Osteocyte (in vitro differentiated cells): Measurements from ENCODE around the gene PLA2G12A. TPM values are rescaled to one million over a fixed set of nuclear protein-coding genes. Genes with fewer than 3 reads are reported as not detected.

Experiments used
- DNase-seq: peaks from one replicate; pipeline ENCODE4 v3.0.0; 2021; ENCODE audit warnings: mixed read lengths; ENCODE audit not compliant: unreplicated experiment; ENCODE audit errors: extremely low spot score
- H3K27ac Mint-ChIP-seq: one replicate; pipeline ENCODE4 v1.8.0; 2021; ENCODE audit warnings: mild to moderate bottlenecking, mixed read lengths; ENCODE audit not compliant: unreplicated experiment
- H3K27me3 Mint-ChIP-seq: one replicate; pipeline ENCODE4 v1.8.0; 2021; ENCODE audit warnings: mixed read lengths; ENCODE audit not compliant: unreplicated experiment
- H3K36me3 Mint-ChIP-seq: one replicate; pipeline ENCODE4 v1.8.0; 2021; ENCODE audit warnings: mixed read lengths; ENCODE audit not compliant: unreplicated experiment
- H3K4me1 Mint-ChIP-seq: one replicate; pipeline ENCODE4 v1.8.0; 2021; ENCODE audit warnings: mixed read lengths; ENCODE audit not compliant: unreplicated experiment
- H3K4me3 Mint-ChIP-seq: one replicate; pipeline ENCODE4 v1.8.0; 2021; ENCODE audit warnings: mild to moderate bottlenecking, moderate library complexity, mixed read lengths; ENCODE audit not compliant: unreplicated experiment
- H3K9me3 Mint-ChIP-seq: one replicate; pipeline ENCODE4 v1.8.0; 2021; ENCODE audit warnings: mixed read lengths; ENCODE audit not compliant: unreplicated experiment
- CTCF ChIP-seq: fragments of 200-600 bp; sonication (generic); IDR thresholded peaks from 2 replicates; pipeline ENCODE4 v1.5.0; 2021; ENCODE audit warnings: antibody characterized with exemption, mild to moderate bottlenecking, moderate library complexity
- total RNA-seq: library from RNA; stranded (reverse); gene quantifications from 2 replicates; pipeline ENCODE4 v1.2.1, GENCODE V29; 2021

The PLA2G12A gene
- total RNA-seq, 1 donor from 2014 or later: 38.6 TPM

GRCh38 chr4:109673303-109673702 is 56.6 kb downstream of the PLA2G12A start:
- Mint-ChIP-seq H3K27ac (no peak overlapping the region), H3K4me1 (no peaks in the 10 kb centered on the region), H3K9me3 (peaks cover 6% of the 10 kb centered on the region), H3K27me3 (no peaks in the 10 kb centered on the region), H3K36me3 (peaks cover 17% of the 10 kb centered on the region), H3K4me3 (no peak overlapping the region)
- TF ChIP-seq CTCF: no peak
- DNase-seq: no peak

- TF ChIP-seq CTCF: no peak
- no peaks in the 10 kb centered on the region for H3K27me3 Mint-ChIP-seq
These were observed 57.5 kb downstream of the PLA2G12A start for GRCh38 chr4:109672169-109672930.

GRCh38 chr4:109671350-109671749 is 58.5 kb downstream of the PLA2G12A start:
- peaks cover 6% of the 10 kb centered on the region for H3K9me3 Mint-ChIP-seq
- peaks cover 15% of the 10 kb centered on the region for H3K36me3 Mint-ChIP-seq
- no peak for TF ChIP-seq CTCF
- no peaks in the 10 kb centered on the region for H3K27me3 Mint-ChIP-seq
- no peak overlapping the region for H3K4me3 Mint-ChIP-seq
- H3K4me1 Mint-ChIP-seq: no peaks in the 10 kb centered on the region
- no peak for DNase-seq
- no peak overlapping the region for H3K27ac Mint-ChIP-seq

More at GRCh38 chr4:109672169-109672930, 57.5 kb downstream of the PLA2G12A start:
- no peak for DNase-seq
- H3K27ac Mint-ChIP-seq: no peak overlapping the region
- H3K36me3 Mint-ChIP-seq: peaks cover 17% of the 10 kb centered on the region
- peaks cover 6% of the 10 kb centered on the region for H3K9me3 Mint-ChIP-seq
- no peaks in the 10 kb centered on the region for H3K4me1 Mint-ChIP-seq
- H3K4me3 Mint-ChIP-seq: no peak overlapping the region

- Mint-ChIP-seq H3K36me3 (peaks cover 4% of the 10 kb centered on the region), H3K9me3 (no peaks in the 10 kb centered on the region), H3K27me3 (no peaks in the 10 kb centered on the region), H3K4me1 (no peaks in the 10 kb centered on the region), H3K27ac (no peak overlapping the region), H3K4me3 (no peak overlapping the region)
- no peak for TF ChIP-seq CTCF
- no peak for DNase-seq
These were observed 63.9 kb downstream of the PLA2G12A start for GRCh38 chr4:109665783-109666485.

GRCh38 chr4:109662771-109663170 is 67.1 kb downstream of the PLA2G12A start:
- DNase-seq: no peak
- TF ChIP-seq CTCF: no peak
- no peak overlapping the region for H3K4me3 Mint-ChIP-seq

More at GRCh38 chr4:109662771-109663170, 67.1 kb downstream of the PLA2G12A start:
- no peaks in the 10 kb centered on the region for H3K9me3 Mint-ChIP-seq
- H3K4me1 Mint-ChIP-seq: no peaks in the 10 kb centered on the region
- H3K36me3 Mint-ChIP-seq: no peaks in the 10 kb centered on the region
- H3K27me3 Mint-ChIP-seq: no peaks in the 10 kb centered on the region
- H3K27ac Mint-ChIP-seq: no peak overlapping the region
